NCI-H2029 treated with DMSO at 0.1 percent for 48 hours (cell line): ENCODE measurements around the gene FGD6.
"Not testable (repeated sequence)": the region's sequence is repeated elsewhere in the genome, so short reads cannot be mapped to it uniquely, and the experiment has no call there.

ENCODE experiments used
- DNase-seq: peaks from one replicate; lab custom pipeline; 2025; lab: John Stamatoyannopoulos, UW

FGD6 gene

DNA sequence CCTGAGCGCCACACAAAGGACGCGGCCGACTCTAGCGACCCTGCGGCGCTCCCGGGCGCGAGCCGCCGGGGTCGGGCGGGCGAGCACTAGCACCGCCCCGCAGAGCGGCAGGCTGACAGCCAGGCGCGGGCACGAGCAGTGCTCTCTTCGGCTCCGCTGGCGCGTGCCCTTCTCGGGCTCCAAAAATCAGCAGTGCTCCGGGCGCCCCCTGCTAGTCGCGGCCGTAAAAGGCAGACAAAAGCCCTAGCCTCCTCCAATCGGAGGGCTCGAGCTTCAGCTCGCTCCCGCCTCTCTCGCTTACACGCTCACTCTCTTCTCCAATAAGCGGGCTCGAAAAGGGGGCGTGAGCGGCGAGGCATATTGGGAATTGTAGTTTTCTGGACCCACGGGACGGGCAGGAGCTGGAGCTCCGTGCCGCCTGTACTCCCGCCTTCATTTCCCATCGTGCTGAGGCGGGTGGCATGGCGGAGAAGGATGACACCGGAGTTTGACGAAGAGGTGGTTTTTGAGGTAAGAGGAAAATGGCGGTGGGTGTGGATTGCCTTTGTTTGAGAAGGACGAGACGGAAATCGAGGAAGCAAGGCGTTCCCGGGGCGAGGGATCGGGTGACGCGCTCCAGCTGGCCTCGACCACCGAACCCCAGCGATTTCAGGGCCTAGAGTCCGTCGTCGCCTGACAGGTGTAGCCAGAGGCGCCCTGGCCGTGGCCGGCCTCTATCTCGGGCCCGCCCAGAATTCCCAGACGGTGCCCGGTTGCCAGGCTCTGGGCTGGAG, at the start of gene FGD6, which contains the start of gene VEZT:
Gene FGD6 (minus strand): TSS at position 91 of the 773 bp plus-strand sequence. CDS start 227 bp downstream, outside the sequence.
Gene VEZT (plus strand): TSS at position 431 of the 773 bp plus-strand sequence. CDS start 44 bp downstream, at position 475.
- peak; percentile 96 for DNase-seq

GRCh38 chr12:95266254-95266653, 49.0 kb upstream of the FGD6 start:
- DNase-seq = peak; percentile 13

DNA sequence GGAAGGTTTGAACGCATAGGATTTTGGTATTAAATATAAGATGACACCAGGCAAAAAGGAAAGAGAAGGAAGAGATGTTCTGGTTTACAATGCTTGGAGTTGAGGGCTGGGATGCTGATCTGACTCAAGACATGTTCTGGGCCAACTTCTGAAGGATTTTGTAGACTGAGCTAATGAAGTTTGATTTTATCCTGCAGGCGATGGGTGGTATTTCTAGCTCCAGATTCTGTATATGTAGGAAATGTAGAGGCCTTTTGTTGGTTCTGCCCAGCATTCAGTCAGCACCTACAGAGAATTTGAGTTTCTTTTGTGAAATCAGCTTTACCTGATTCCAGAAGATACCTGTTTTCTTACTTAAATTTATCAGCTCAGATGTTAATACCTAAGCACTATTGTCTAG, 48.5 kb upstream of the FGD6 start:
- DNase-seq = no peak

DNA sequence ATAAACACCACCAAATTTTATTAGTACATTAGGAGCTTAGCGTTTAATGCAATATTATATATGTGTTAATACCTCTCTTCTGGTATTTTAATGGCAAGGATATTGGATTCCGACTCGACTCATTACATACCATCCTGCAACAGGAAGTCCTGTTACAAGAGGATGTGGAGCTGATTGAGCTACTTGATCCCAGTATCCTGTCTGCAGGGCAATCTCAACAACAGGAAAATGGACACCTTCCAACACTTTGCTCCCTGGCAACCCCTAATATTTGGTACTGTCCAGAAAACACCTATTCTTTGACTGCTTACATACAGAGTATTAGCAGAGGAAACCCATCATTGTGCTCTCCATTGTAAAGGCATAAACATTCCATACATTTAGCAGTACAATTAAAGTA, 45.5 kb upstream of the FGD6 start:
- DNase-seq = peak; percentile 77

- DNase-seq = no peak
Measured at GRCh38 chr12:95261109-95261508, 43.8 kb upstream of the FGD6 start.

GRCh38 chr12:95259368-95259767, 42.1 kb upstream of the FGD6 start:
- DNase-seq = peak; percentile 42

DNA sequence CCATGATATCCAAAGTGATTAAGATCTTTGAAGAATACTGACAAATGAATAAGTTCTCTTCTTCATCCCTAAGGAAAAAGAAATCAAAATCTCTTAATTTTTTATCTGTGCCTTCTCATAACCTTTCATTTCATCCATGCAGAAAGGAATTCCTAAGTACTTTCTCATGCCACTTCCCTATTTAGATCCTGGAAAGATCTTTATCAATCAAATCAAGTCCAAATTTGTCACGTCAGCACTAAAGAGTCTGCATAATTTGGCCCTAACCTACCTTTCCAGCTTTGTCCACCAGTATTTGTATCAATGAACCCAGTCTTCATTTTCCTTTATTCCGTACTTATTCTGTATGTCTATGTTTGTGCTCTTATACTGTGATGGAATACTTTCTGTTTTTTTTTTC, 41.5 kb upstream of the FGD6 start:
- DNase-seq = no peak

DNA sequence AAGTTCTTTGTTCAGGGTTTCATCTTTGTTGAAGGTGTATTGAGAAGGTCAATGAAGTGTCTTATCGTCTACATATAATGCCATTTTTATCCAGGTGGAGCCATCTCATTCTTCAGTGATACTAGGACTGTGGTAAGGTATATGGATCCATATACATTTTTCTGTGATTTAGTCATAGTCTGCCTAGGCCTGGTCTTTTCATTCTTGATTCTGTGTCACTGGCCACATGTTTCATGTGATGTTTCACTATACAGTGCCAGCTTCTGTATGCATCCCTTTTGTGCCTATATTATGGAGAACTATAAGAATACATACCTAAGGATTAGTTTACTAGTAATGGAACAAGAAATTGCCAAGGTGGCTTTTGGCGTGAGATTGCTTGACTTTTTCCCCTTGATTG, 40.9 kb upstream of the FGD6 start:
- no peak for DNase-seq

DNA sequence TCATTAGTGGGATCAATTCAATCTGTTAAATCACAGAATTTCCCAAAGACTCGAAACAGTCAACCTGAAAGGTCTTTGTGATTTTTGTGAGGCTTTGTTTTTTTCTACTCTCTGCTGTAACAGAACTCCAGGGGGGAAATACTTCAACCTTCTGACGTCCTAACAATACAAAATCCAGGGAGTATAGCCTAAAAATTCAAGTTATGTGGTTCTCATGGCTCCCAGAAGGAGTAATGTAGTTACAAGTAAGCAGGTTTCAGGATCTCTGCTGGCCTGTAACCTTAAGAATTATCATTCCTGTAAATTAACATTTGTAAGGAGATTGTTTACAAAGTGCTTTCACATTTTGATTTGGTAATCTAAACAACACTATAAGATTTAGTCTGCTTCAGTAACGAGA, 40.3 kb upstream of the FGD6 start:
- DNase-seq = no peak

DNA sequence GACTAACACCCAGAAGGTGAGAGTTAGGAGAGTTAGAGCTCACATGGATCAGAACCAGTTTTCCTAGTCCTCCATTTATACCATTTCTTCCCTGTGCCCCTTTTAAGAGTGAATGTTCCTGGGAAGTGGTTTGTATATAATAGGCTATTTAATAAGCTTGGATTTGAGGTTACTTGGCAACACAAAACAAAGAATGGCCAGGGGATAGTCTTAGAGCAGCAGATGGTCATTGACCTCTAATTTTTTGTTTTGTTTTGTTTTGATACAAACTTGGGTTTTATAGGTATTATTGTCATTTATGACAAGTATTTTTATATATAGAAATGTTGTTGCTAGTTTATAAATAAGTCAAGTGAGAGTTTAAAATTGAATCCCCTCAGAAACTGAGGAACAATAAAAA, 36.1 kb upstream of the FGD6 start:
- no peak for DNase-seq

- no peak for DNase-seq
Measured at GRCh38 chr12:95248604-95249360, 31.5 kb upstream of the FGD6 start.

DNA sequence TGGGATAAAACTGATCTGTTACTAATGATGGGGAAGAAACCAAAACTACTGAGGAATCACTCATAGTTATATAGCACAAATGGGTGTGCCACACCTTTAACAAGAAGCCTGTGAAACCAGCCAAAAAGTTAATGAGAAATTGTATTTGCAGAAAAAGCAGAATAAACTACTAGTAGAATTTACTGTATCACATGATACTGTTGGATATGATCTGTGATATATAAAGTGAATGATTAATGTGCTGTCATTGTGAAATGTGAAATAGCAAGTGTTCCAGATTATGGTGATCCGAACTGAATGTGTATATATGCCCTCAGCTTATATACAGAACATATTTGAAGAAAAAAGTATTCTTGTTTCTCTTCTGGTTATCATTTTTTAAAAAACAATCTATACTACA, 30.8 kb upstream of the FGD6 start:
- DNase-seq = no peak

DNA sequence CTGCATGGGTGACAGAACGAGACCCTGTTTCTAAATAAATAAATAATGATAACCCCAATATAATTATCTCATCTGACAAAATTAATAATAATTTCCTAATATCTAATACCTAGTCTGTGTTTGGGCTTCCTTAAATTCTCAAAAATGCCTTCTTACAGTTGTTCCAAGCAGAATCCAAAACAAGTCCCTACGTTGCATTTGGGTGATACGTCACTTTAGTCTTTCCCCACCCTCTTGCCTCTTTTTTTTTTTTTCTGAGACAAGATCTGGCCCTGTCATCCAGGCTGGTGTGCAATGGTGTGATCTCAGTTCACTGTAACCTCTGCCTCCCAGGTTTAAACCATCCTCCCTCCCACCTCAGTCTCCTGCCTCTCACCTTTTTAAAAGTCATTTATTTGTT, 27.1 kb upstream of the FGD6 start:
- no peak for DNase-seq

- no peak for DNase-seq
Measured at GRCh38 chr12:95243497-95244183, 26.4 kb upstream of the FGD6 start.

- no peak for DNase-seq
Measured at GRCh38 chr12:95241761-95242506, 24.7 kb upstream of the FGD6 start.

- not testable (repeated sequence) for DNase-seq
Measured at GRCh38 chr12:95241138-95241537, 23.9 kb upstream of the FGD6 start.

DNA sequence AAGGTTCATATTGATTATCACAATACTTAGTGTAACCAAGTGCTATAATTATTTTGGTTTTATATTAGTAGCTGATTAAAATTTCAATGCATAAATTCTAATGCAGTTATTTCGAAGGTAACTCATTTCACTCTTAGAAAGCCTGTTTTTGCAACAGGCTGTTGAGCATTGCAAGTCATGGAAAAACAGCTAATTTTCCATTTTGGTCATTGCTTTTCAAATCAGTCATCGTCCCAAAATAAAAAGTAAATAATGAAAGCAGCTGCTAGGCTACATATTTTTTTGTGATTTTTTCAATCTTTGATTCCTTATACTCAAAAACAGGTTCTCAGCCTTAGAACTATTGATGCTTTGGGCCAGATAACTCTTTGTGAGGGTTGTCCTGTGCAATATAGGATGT, 23.3 kb upstream of the FGD6 start:
- no peak for DNase-seq

DNA sequence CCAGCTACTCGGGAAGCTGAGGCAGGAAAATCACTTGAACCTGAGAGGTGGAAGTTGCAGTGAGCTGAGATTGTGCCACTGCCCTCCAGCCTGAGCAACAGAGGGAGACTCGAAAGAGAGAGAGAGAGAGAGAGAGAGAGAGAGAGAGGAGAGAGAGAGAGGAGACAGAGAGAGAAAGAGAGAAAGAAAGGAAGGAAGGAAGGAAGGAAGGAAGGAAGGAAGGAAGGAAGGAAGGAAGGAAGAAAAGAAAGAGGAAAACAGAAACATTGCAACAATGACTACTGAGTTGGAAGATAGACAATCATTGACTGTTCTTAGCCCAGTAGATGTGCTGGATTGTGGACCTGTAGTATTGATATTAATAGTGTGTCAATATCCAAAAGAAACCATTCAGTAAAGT, 22.6 kb upstream of the FGD6 start:
- not testable (repeated sequence) for DNase-seq

- DNase-seq = no peak
Measured at GRCh38 chr12:95239216-95239615, 21.9 kb upstream of the FGD6 start.

DNA sequence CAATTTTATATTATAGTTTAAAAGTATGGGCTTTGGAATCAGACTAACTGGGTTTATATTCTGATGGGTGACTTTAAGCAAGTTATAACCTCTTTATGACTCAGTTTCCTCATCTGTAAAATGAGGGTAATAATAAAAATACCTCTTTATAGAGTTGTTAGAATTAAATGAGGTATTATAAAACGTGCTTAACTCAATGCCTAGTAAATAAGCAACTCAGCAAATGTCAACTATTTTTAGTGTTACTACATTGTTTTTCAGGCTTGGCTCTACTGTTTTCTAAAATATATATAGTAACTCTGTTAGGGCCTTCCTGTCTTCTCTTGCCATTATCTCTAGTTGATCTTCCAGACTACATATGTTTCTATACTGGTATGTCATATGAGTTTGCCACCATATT, 20.9 kb upstream of the FGD6 start:
- no peak for DNase-seq

DNA sequence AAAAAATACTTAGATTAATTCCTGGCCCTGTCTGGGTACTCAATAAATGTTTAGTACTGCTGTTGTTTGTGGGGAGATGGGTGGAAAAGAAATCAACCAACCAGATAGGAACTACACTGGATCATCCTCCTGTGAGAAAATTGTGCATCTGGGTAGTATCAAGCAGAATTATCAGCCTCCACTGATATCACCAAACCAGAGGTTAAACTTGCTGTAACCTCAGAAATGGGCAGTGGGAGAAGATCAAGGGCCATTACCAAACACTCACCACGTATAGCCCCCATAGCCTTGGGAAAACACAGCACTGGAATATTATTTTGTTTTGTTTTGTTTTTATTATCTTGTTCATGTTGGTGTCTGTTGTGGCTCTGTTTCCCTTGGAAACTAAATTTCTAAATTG, 20.0 kb upstream of the FGD6 start:
- DNase-seq = no peak

- DNase-seq = not testable (repeated sequence)
Measured at GRCh38 chr12:95235621-95236020, 18.4 kb upstream of the FGD6 start.
